LNCAP (cell line): ENCODE data around the gene SEMA4F.

Experiments
- TF ChIP-seq, protein P1 (sequence below): fragments of 450-650 bp; IDR thresholded peaks from 2 replicates; pipeline ENCODE4 v1.5.1; 2017; ENCODE audit warnings: mild to moderate bottlenecking

Gene SEMA4F

DNA sequence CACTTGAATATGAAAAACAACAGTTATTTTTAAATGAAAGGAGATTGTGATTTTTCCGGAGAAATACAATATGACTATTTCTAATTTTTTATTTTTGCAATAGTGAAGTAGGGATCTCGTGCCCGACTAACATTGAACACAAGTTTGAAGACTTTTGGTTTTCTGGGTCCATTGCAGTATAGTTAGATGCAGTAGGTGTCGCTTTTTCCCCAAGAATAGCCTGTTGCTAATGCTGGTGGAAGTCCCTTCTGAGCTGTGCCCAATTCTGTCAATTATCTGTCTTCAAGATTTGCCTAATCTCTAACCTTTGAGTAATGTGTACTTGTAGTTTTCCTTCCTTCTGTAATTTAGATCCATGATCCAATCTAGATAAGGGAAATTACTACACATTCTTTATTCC is 36.5 kb downstream of the SEMA4F start:
- TF ChIP-seq, protein P1, sequence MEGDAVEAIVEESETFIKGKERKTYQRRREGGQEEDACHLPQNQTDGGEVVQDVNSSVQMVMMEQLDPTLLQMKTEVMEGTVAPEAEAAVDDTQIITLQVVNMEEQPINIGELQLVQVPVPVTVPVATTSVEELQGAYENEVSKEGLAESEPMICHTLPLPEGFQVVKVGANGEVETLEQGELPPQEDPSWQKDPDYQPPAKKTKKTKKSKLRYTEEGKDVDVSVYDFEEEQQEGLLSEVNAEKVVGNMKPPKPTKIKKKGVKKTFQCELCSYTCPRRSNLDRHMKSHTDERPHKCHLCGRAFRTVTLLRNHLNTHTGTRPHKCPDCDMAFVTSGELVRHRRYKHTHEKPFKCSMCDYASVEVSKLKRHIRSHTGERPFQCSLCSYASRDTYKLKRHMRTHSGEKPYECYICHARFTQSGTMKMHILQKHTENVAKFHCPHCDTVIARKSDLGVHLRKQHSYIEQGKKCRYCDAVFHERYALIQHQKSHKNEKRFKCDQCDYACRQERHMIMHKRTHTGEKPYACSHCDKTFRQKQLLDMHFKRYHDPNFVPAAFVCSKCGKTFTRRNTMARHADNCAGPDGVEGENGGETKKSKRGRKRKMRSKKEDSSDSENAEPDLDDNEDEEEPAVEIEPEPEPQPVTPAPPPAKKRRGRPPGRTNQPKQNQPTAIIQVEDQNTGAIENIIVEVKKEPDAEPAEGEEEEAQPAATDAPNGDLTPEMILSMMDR, result peak; percentile 56

DNA sequence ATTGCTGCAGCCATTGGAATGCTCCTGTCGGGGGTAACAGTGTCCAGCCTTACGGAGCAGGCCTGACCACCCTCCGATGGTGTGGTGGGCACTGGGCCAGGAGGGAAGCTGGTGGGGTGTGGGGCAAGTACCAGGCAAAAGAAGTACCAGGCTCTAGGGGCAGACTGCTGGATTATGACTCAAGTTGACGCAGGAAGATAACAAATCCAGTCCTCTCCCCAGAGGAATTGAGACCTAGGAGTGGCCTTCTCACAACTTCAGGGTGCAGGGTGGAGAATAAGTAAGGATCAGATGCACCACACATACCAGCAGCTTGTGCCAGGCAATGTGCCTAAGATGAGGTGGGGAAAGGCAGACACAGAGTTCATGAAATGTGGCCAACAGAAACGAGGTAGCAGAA is 37.9 kb downstream of the SEMA4F start:
- TF ChIP-seq, protein P1, result no peak

DNA sequence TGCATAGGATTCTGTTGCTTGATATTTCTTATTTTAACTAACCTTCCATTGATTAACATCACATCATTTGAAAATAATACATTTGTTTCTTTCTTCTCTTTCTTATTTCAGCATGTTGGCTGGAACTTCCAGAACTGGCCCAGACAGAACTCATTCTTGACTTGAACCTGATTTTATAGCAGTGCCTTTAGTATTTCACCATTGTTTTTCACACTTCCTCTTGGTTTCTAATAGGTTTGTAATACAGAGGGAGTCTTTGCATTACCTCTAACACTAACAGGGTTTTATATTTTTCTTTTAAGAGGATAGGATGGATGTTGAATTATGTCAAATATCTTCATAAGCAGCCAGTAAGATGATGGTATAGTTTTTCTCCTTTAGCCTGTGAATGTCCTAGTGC is 39.2 kb downstream of the SEMA4F start:
- TF ChIP-seq, protein P1, result no peak

DNA sequence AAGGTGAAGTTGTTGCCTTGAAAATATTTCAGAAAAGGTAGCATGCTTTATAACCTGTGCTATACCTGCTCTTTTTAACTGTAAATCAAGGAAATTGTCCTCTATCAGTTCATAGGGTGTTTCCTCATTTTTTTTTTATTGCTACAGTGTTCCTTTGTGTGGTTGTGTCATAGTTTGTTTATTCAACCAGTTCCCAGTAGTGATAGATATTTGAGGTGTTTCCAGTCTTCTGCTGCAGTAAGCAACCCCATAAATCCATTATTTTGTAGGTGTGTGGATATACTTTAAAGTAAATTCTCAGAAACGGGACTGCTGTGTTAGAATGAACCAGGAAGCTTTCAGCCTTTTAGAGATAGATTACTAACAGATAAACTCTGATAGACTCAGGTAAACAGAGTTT is 39.6 kb downstream of the SEMA4F start:
- TF ChIP-seq, protein P1, result no peak

DNA sequence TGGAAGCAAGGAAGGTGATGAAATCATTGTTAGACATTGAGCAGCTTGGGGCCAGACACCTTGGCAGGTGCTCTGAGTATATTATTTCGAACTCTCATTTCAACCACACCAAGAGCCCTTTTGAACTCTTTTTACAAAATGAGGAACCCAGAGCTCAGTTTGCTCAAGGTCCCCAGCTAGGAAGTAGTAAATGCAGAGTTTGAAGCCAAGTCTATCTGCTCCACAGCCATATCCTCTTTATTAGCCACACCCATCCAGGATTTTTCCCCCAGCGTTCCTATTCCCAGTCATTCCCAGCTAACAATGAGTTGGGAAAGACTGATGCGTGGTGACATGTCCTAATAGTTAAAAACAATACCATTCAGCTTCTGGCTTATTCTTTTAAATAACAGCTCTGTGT is 40.2 kb downstream of the SEMA4F start:
- TF ChIP-seq, protein P1, result no peak

DNA sequence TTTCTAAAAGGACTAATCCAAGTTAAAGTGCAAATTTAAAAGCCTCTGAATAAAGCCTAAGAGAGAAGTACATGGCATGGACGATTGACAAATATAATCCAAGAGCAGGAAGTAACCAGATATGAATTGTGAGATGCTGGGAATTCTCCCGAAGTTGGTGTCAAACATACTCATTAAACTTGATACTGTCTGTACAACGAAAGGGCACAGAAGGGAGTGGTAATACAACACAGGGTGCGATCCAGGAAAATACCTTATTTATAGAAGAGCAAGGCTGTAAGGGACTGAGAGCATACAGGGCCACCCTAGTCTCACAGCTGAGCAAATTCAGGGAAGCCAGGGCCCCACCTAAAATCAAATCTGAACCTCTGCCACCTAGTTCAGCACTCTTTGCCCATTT is 41.6 kb downstream of the SEMA4F start:
- TF ChIP-seq, protein P1, result no peak

DNA sequence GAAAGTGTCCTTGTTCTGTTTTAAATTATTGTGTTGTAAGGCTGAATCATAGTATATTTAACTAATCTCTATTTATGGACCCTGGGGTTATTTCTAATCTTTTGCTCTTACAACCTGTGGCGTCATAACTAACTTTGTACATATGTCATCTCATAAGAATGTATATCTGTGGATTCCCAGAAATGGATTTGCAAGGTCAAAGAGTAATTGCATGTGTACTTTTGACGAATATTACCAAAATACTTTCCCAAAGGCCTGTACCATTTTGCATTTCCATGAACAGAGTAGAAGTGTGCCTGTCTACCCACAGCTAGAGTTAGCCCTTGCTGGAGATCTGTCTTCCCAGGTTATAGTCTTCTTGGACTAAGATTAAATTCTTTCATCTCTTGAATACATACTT is 42.8 kb downstream of the SEMA4F start:
- TF ChIP-seq, protein P1, result no peak

DNA sequence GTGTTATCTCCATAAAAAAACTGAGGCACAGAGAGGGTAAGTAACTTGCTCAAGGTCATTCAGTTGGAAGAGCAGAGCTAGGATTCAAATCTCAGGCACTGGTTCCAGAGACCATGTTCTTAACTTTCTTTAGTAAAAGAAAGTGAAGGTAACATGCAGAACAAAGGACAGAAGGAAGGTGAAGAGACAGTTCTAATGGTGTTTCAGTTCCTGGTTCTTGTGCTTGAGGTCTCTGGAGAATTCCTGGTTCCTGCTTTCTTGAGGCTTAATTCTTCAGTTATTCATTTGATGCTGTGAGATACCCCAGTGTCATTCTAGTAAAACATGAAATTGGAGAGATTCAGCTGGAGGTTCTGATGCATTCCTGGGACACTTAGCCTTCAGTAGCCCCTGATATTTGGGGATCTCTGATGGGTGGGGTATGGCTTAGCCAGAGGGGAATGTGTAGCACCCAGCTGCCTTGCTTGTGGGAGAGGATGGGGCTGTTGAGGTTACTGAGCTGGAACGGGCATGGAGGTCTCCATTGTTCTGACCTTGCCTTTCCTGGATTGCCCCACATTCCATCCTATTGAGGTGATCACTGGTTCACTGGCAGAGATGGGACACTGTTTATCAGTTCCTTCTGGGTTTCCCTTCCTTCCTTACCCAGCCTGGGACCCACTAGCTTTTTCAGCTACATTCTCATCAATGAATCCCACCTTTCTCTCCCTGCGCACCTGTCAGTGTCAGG is 46.8 kb downstream of the SEMA4F start:
- TF ChIP-seq, protein P1, result no peak
